ENCODE data around the gene MIDN. TPM values are rescaled to one million over a fixed set of nuclear protein-coding genes. Genes with fewer than 3 reads are reported as not detected.
A peak's percentile ranks its signal among the peaks of the same experiment; 100 is the strongest.

MIDN gene
- total RNA-seq, 1 experiment from 2014 or later: 125 TPM

DNA sequence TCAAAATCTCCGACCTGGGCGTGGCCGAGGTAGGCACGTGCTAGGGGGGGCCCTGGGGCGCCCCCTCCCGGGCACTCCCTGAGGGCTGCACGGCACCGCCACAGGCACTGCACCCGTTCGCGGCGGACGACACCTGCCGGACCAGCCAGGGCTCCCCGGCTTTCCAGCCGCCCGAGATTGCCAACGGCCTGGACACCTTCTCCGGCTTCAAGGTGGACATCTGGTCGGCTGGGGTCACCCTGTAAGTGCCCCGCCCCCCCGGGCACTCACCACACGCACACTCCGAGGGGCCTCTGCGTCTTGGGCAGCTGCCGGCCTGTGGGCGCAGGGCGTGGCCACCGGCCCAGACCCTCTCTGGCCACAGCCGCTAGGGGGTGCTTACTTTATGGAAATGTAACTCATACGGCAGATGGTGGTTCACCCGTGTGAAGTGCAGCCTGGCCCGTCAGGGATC is 27.9 kb upstream of the MIDN start:
- Mint-ChIP-seq H3K27me3 (ENCODE audit: insufficient read depth, unreplicated experiment) (no peaks in the 10 kb centered on the region), H3K4me3 (ENCODE audit: unreplicated experiment) (no peak overlapping the region), H3K9me3 (ENCODE audit: unreplicated experiment) (no peaks in the 10 kb centered on the region), H3K27ac (ENCODE audit: unreplicated experiment) (no peak overlapping the region), H3K4me1 (ENCODE audit: low read depth, unreplicated experiment) (no peaks in the 10 kb centered on the region), H3K36me3 (ENCODE audit: insufficient read depth, unreplicated experiment) (peaks cover 17% of the 10 kb centered on the region)
- peaks cover 2% of the 10 kb centered on the region for H3K36me3 ChIP-seq (ENCODE audit: control insufficient read depth, insufficient read depth, low read length)
- H3K27me3 ChIP-seq (replicated peaks; ENCODE audit: control insufficient read depth, insufficient read depth, low read length): no peaks in the 10 kb centered on the region
- POLR2A ChIA-PET: no interaction called here
- no peaks in the 10 kb centered on the region for H3K4me1 ChIP-seq
- no TSS peak for BruUV-seq (replicated peaks)
- CTCF ChIA-PET: no interaction called here
- no peak for DNase-seq
- H3K9me3 ChIP-seq: no peaks in the 10 kb centered on the region
- no peak overlapping the region for H3K4me3 ChIP-seq (ENCODE audit: low read depth, low read length)
- TF ChIP-seq, protein P1, sequence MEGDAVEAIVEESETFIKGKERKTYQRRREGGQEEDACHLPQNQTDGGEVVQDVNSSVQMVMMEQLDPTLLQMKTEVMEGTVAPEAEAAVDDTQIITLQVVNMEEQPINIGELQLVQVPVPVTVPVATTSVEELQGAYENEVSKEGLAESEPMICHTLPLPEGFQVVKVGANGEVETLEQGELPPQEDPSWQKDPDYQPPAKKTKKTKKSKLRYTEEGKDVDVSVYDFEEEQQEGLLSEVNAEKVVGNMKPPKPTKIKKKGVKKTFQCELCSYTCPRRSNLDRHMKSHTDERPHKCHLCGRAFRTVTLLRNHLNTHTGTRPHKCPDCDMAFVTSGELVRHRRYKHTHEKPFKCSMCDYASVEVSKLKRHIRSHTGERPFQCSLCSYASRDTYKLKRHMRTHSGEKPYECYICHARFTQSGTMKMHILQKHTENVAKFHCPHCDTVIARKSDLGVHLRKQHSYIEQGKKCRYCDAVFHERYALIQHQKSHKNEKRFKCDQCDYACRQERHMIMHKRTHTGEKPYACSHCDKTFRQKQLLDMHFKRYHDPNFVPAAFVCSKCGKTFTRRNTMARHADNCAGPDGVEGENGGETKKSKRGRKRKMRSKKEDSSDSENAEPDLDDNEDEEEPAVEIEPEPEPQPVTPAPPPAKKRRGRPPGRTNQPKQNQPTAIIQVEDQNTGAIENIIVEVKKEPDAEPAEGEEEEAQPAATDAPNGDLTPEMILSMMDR (IDR thresholded peaks at IDR 0.05; ENCODE audit: insufficient read depth in 1 of 2, low read depth in 1 of 2, low read length in 1 of 2, severe bottlenecking in 1 of 2, unreplicated experiment in 1 of 2): no peak
- intact Hi-C loops (cut with micrococcal nuclease; ENCODE audit: unreplicated experiment): no loop called here

DNA sequence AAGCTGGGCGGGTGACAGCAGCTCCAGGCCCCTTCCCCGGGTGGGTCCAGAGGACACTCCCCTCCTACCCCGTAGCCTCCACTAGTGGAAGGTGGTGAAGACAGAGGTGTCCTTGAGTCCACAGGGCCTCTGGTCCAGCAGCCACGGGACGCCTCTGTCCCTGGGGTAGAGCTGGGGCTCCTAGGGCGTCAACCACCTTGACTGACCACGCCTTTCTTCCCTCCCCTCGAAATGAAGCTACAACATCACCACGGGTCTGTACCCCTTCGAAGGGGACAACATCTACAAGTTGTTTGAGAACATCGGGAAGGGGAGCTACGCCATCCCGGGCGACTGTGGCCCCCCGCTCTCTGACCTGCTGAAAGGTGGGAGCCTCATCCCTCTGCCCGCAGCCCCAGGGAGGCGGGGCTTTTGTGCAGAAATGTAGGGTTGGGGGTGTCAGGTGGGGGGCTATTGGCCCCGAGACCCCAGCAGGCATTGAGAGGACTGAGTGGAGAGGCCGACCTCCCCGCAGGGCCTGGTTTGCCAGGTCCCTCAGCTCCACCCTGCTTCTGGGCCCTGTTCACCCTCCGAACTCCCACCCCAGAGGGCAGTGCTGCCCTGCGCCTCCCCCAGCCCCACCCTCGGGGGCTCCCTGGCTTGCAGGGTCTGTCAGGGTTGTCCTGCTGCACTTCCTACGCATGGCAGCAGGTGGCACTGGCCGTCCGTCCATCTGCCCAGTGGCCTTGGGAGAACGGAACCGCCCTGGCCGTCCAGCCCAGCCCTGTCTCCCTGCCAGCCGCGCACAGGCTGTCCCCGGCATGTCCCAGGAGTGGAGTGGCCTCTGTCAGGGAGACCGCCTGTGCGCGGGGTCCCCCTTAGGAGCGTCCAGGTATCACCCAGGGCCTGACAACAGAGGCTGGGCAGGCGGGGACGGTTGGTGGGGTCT is 27.1 kb upstream of the MIDN start:
- DNase-seq: peak in 1 of 2 experiments; percentile 67
- no peak overlapping the region for H3K4me3 ChIP-seq (ENCODE audit: low read depth, low read length)
- no TSS peak for BruUV-seq (replicated peaks)
- TF ChIP-seq, protein P1 (IDR thresholded peaks at IDR 0.05; ENCODE audit: insufficient read depth in 1 of 2, low read depth in 1 of 2, low read length in 1 of 2, severe bottlenecking in 1 of 2, unreplicated experiment in 1 of 2): peak; percentile 51 to 62
- Mint-ChIP-seq H3K4me3 (ENCODE audit: unreplicated experiment) (no peak overlapping the region), H3K36me3 (ENCODE audit: insufficient read depth, unreplicated experiment) (peaks cover 17% of the 10 kb centered on the region), H3K9me3 (ENCODE audit: unreplicated experiment) (no peaks in the 10 kb centered on the region), H3K4me1 (ENCODE audit: low read depth, unreplicated experiment) (no peaks in the 10 kb centered on the region), H3K27me3 (ENCODE audit: insufficient read depth, unreplicated experiment) (no peaks in the 10 kb centered on the region), H3K27ac (ENCODE audit: unreplicated experiment) (no peak overlapping the region)
- H3K36me3 ChIP-seq (ENCODE audit: control insufficient read depth, insufficient read depth, low read length): peaks cover 2% of the 10 kb centered on the region
- no peaks in the 10 kb centered on the region for H3K4me1 ChIP-seq
- intact Hi-C loops (cut with micrococcal nuclease; ENCODE audit: unreplicated experiment): no loop called here
- POLR2A ChIA-PET: no interaction called here
- CTCF ChIA-PET: no interaction called here
- H3K9me3 ChIP-seq: no peaks in the 10 kb centered on the region
- H3K27me3 ChIP-seq (replicated peaks; ENCODE audit: control insufficient read depth, insufficient read depth, low read length): no peaks in the 10 kb centered on the region

DNA sequence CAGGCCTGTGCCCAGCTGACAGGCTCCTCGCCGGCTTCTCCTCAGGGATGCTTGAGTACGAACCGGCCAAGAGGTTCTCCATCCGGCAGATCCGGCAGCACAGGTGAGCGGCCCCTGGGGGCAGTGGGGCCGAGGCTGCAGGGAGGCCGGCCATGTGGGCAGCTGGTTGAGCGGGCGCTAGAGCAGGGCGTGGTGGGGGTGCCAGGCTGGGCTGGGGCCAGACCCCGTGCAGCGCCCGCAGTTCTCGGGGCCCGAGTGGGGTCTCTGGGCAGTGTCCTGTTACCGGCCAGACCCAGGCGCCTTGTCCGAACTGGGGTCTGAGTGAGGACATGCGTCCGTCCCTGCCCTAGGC is 26.5 kb upstream of the MIDN start:
- Mint-ChIP-seq H3K9me3 (ENCODE audit: unreplicated experiment) (no peaks in the 10 kb centered on the region), H3K36me3 (ENCODE audit: insufficient read depth, unreplicated experiment) (peaks cover 20% of the 10 kb centered on the region), H3K27ac (ENCODE audit: unreplicated experiment) (no peak overlapping the region), H3K4me1 (ENCODE audit: low read depth, unreplicated experiment) (no peaks in the 10 kb centered on the region), H3K27me3 (ENCODE audit: insufficient read depth, unreplicated experiment) (no peaks in the 10 kb centered on the region), H3K4me3 (ENCODE audit: unreplicated experiment) (no peak overlapping the region)
- no peaks in the 10 kb centered on the region for H3K4me1 ChIP-seq
- DNase-seq: no peak
- POLR2A ChIA-PET: no interaction called here
- CTCF ChIA-PET: no interaction called here
- H3K36me3 ChIP-seq (ENCODE audit: control insufficient read depth, insufficient read depth, low read length): peaks cover 2% of the 10 kb centered on the region
- TF ChIP-seq, protein P1 (IDR thresholded peaks at IDR 0.05; ENCODE audit: insufficient read depth in 1 of 2, low read depth in 1 of 2, low read length in 1 of 2, severe bottlenecking in 1 of 2, unreplicated experiment in 1 of 2): no peak
- H3K4me3 ChIP-seq (ENCODE audit: low read depth, low read length): no peak overlapping the region
- intact Hi-C loops (cut with micrococcal nuclease; ENCODE audit: unreplicated experiment): no loop called here
- no peaks in the 10 kb centered on the region for H3K9me3 ChIP-seq
- H3K27me3 ChIP-seq (replicated peaks; ENCODE audit: control insufficient read depth, insufficient read depth, low read length): no peaks in the 10 kb centered on the region
- BruUV-seq (replicated peaks): no TSS peak

Data from Caco-2 (cell line).